ENCODE results near the gene EAF2.
"Not testable (repeated sequence)": the region's sequence is repeated elsewhere in the genome, so short reads cannot be mapped to it uniquely, and the experiment has no call there.

EAF2 gene

GRCh38 chr3:121834671-121835464, at the start of gene EAF2, which contains the start of gene IQCB1:
EAF2 (plus strand) TSS chr3:121835209; CDS start chr3:121835286, 77 bp downstream.
IQCB1 (minus strand) TSS chr3:121835060; CDS start chr3:121828960, 6,100 bp downstream.
- DNase-seq, result peak; percentile 96 to 98

GRCh38 chr3:121786485-121786884, 48.5 kb upstream of the EAF2 start:
- DNase-seq, result no peak

DNA sequence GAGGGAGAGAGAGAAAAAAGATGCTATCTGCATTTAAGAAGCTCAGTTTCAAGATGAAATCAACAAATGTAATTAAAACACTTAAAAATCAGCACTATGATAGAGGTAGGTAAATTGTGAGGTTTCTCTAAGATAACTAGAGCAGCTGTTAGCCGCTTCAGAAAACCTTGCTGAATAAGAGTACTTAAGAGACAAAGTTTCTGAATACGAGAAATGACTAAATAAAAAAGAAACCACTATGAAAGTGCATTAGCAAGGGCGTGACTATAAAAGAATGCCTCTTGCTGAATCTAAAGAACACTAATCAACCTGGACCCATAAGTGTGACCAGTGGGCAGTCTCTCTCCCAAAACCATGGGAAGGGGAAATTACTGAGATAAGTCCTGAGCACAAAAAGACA, 41.9 kb upstream of the EAF2 start:
- no peak for DNase-seq

GRCh38 chr3:121794264-121794983, 40.6 kb upstream of the EAF2 start:
- no peak for DNase-seq

DNA sequence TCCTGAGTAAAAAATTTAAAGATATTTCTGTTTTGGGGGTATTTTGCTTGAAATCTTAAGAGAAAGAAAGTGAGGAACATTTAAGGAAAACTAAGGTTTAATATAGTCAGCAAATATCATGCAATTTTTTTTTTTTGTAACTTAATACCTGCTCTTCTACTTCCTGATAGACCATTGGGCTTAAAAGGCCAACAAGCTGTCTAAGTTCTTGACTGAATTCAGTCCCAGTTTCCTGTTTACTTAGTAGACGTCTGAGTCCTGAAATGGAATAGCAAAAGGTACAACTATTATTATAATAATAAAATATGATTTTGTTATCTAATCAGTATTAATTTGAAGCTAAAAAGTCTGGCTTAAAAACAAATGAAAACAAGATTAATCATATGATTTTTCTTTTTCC, 38.0 kb upstream of the EAF2 start:
- DNase-seq, result no peak

GRCh38 chr3:121800906-121801305, 34.1 kb upstream of the EAF2 start:
- DNase-seq, result no peak

GRCh38 chr3:121803771-121804320, 31.2 kb upstream of the EAF2 start:
- no peak for DNase-seq

DNA sequence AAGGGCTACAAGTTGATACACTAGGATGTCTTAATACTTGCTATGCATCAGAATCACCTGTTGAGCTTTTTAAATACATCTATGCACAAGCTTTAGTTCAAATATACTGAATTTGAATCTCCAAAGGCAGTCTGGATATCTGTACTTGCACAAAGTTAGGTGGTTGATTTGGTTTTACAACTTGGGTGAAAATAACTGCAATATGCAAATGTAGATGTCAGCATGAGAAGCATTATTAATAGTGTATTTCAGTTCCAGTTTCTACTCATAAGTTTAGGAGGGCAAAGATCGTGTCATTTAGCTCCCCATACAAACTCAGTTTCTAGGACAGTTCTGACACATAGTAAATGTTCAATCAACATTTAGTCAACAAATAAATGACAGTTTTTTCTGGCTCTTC, 25.8 kb upstream of the EAF2 start:
- DNase-seq, result no peak

GRCh38 chr3:121817753-121818152, 17.3 kb upstream of the EAF2 start:
- DNase-seq, result no peak

- no peak for DNase-seq
Measured at GRCh38 chr3:121818578-121818977, 16.4 kb upstream of the EAF2 start.

GRCh38 chr3:121819236-121819635, 15.8 kb upstream of the EAF2 start:
- DNase-seq, result no peak

DNA sequence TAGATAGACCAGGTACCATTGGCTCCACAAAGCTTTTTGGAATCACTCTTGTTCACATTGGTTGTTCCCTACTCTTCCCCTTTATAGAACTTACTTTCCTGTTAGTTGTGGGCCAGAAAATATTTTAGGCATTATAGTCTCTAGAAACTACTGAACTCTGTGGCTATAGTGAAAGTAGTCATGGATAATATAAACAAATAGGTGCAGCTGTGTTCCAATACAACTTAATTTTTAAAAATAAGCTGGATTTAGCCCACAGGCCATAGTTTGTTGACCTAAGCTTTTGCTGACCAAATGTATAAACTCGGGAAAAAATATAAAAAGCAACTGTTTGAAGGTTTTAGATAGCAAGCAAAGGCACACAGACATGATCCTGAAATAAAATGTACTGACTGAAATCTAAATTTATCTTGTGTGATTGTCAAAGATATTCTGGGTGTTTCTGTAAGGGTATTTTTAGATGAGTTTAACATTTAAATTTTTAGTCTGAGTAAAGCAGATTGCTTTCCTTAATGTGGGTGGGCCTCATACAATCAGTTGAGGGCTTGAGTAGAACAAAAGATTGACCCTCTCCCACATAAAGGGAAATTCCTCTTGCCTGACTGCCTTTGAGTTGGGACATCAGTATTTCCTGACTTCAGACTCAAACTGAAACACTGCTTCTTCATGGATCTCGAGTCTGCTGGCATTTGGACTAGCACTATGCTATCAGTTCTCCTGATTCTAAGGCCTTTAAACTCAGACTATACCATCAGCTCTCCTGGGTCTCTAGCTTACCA, 13.4 kb upstream of the EAF2 start:
- no peak for DNase-seq

DNA sequence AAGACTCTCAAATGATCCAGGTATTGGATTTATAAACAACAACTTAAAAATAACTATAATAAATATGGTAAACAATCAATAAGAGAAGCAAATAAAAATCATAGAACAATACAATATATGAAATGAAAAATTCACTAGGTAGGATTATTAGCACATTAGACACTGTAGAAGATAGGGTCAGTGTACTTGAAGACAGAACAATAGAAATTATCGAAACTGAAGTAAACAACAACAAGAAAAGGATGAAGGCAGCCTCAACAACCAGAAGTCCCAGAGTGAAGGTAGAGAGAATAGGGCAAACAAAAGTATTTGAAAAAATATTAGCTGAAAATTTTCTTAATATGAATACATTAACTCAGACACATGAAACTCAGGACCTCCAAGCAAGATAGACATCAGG, 12.0 kb upstream of the EAF2 start:
- DNase-seq, result no peak

- DNase-seq, result peak in 1 of 2 donors; percentile 33
Measured at GRCh38 chr3:121834157-121834670, 795 bp upstream of the EAF2 start.

- DNase-seq, result no peak
Measured at GRCh38 chr3:121835465-121835801, 424 bp downstream of the EAF2 start.

DNA sequence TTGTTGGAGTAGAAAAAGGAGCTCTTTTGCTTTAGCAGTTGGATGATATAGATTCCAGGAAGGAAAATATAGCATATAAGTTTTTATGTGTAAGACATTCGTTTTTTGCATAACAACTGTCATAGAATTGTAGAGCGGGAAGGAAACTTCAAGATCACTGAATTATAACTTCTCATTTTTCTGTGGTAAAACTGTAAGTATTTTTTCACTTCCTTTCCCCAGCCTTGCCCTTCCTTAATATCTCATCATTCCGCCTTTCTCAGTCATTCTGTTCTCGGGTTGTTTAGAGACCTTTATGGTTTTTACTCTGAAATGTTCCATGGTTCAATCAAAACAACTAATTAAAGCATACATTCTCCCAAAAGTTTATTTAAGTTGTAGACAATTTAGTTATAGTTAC, 1.1 kb downstream of the EAF2 start:
- DNase-seq, result peak in 1 of 2 donors; percentile 2

- no peak for DNase-seq
Measured at GRCh38 chr3:121836481-121836880, 1.5 kb downstream of the EAF2 start.

- no peak for DNase-seq
Measured at GRCh38 chr3:121839962-121840361, 5.0 kb downstream of the EAF2 start.

DNA sequence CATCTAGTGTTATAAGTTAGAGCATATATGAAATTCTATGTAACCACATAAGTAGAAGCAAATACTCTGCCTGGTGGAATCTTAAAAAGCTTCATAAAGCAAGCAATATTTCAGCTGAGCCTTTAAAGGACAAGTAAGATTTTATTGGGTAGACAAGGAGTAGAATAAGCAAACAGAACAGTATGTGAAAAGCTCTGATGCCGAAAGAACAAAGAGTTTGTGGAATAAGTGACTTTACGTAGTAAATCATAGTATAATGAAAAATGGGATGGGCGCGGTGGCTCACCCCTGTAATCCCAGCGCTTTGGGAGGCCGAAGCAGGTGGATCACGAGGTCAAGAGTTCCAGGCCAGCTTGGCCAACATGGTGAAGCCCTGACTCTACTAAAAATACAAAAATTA, 9.9 kb downstream of the EAF2 start:
- no peak for DNase-seq

- DNase-seq, result no peak
Measured at GRCh38 chr3:121852256-121852655, 17.2 kb downstream of the EAF2 start.

DNA sequence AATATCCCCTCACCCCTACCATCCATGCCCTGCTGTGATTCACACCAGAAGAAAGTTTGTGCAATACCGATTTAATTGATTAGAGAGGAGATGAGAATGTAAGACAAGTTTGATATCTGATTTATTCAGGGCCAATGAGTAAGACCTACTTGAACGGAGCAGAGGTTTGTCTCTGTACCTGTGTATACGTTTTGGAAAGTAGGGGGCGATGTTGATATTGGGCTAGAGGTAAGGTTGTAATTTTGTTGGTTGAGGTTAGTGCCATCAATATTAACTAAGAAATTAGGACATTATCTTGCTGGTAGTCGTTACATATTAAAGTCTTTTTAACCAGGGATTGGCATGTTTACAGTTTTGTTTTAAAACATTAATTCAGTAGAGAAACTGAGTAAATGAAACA, 20.5 kb downstream of the EAF2 start:
- DNase-seq, result no peak

GRCh38 chr3:121857778-121858177, 22.8 kb downstream of the EAF2 start:
- not testable (repeated sequence) for DNase-seq

DNA sequence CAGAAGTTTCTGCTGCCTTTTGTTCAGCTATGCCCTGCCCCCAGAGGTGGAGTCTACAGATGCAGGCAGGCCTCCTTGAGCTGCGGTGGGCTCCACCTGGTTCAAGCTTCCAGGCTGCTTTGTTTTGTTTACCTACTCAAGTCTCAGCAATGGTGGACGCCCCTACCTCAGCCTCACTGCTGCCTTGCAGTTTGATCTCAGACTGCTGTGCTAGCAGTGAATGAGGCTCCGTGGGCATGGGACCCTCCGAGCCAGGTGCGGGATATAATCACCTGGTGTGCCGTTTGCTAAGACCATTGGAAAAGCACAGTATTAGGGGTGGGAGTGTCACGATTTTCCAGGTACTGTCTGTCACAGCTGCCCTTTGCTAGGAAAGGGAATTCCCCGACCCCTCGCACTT, 28.2 kb downstream of the EAF2 start:
- not testable (repeated sequence) for DNase-seq
